NB4 (cell line): ENCODE data around the gene UQCR11.

Source experiments
- CTCF ChIP-seq: IDR thresholded peaks from one replicate; pipeline ENCODE4 v1.5.1; 2012; ENCODE audit warnings: low read depth, low read length
- MAX ChIP-seq: IDR thresholded peaks from 2 replicates; pipeline ENCODE4 v1.6.1; 2011; ENCODE audit warnings: low read depth, low read length
- MYC ChIP-seq: IDR thresholded peaks from 2 replicates; pipeline ENCODE4 v1.6.1; 2011; ENCODE audit warnings: low read depth, low read length
- POLR2A ChIP-seq: IDR thresholded peaks from 2 replicates; pipeline ENCODE4 v1.6.1; 2011; ENCODE audit warnings: mild to moderate bottlenecking; ENCODE audit not compliant: insufficient read length; ENCODE audit errors: extremely low read depth

GRCh38 chr19:1651568-1652291 lies 46.5 kb upstream of the UQCR11 start:
- TF ChIP-seq CTCF (no peak), POLR2A (no peak), MAX (no peak), MYC (no peak)
